ENCODE data around the gene SGPL1. TPM values are rescaled to one million over a fixed set of nuclear protein-coding genes. Genes with fewer than 3 reads are reported as not detected.
"Not testable (repeated sequence)": the region's sequence is repeated elsewhere in the genome, so short reads cannot be mapped to it uniquely, and the experiment has no call there.

Gene SGPL1
- total and polyA plus RNA-seq, 2 of the 8 experiments (the other 6 are each of a cell fraction or from before 2014, with no cell fraction given): 20.5 to 51.6 TPM

GRCh38 chr10:70918851-70919530 lies 103.2 kb downstream of the SGPL1 start (continued):
- TF ChIP-seq SIX5 (IDR thresholded peaks at IDR 0.05; ENCODE audit: low read depth, low read length) (no peak), CHD2 (IDR thresholded peaks at IDR 0.05; ENCODE audit: low read length) (no peak), CBX8 (IDR thresholded peaks at IDR 0.05; ENCODE audit: borderline replicate concordance, low read depth, low read length) (no peak), MAX (IDR thresholded peaks at IDR 0.05) (no peak), CTCF (IDR thresholded peaks at IDR 0.05; ENCODE audit: control extremely low read depth in 1 of 3, insufficient read depth in 1 of 3, low read depth in 1 of 3, low read length in 3 of 3) (no peak), GTF2F1 (IDR thresholded peaks at IDR 0.05; ENCODE audit: borderline replicate concordance, low read depth, low read length) (no peak), TEAD4 (IDR thresholded peaks at IDR 0.05; ENCODE audit: low read depth, low read length) (no peak), POLR2AphosphoS5 (IDR thresholded peaks at IDR 0.05; ENCODE audit: low read depth, low read length) (no peak), SP2 (IDR thresholded peaks at IDR 0.05; ENCODE audit: low read length) (no peak)

GRCh38 chr10:70919906-70920305 lies 104.2 kb downstream of the SGPL1 start:
- H3K79me1 ChIP-seq (ENCODE audit: low read depth, low read length); H3K23ac ChIP-seq (ENCODE audit: insufficient read length); H3K4me2 ChIP-seq (ENCODE audit: insufficient read depth in 1 of 2, low read depth in 2 of 2, low read length in 2 of 2); H3K27me3 ChIP-seq (replicated peaks in 1 of 4; ENCODE audit: control insufficient read depth in 3 of 4, extremely low read depth in 1 of 4, insufficient read depth in 3 of 4, low read length in 3 of 4); POLR2A ChIA-PET (ENCODE audit: partially characterized antibody); H2BK120ac ChIP-seq (replicated peaks; ENCODE audit: low read depth, low read length); H3K4ac ChIP-seq (replicated peaks; ENCODE audit: insufficient read length, low read depth, low read length); DNase-seq (ENCODE audit: low read depth in 1 of 2, low spot score in 2 of 2); H3K36me3 ChIP-seq (ENCODE audit: control insufficient read depth in 2 of 4, insufficient read depth in 4 of 4, low read length in 3 of 4); H4K91ac ChIP-seq (replicated peaks; ENCODE audit: insufficient read length, low read length); H2BK20ac ChIP-seq (ENCODE audit: low read length); H4K8ac ChIP-seq (ENCODE audit: extremely low read depth, insufficient read depth, low read length); H3K9me3 ChIP-seq (ENCODE audit: insufficient read depth in 2 of 2, low read depth in 1 of 2, low read length in 1 of 2); H3K79me2 ChIP-seq (ENCODE audit: control insufficient read depth in 1 of 2, insufficient read depth in 2 of 2, low read length in 2 of 2); H2AFZ ChIP-seq (ENCODE audit: low read length); FAIRE-seq; H3K4me3 ChIP-seq (ENCODE audit: extremely low read depth in 1 of 4, insufficient read depth in 2 of 4, low read depth in 3 of 4, low read length in 4 of 4); H3K9ac ChIP-seq (replicated peaks in 1 of 4; ENCODE audit: extremely low read depth in 1 of 4, low read depth in 3 of 4, low read length in 3 of 4); H3K4me1 ChIP-seq (replicated peaks in 1 of 4; ENCODE audit: control insufficient read depth in 3 of 4, insufficient read depth in 4 of 4, low read length in 3 of 4); H3K23me2 ChIP-seq (ENCODE audit: low read depth, low read length); H3K18ac ChIP-seq (ENCODE audit: extremely low read depth, low read length); H4K20me1 ChIP-seq (replicated peaks in 1 of 2; ENCODE audit: control insufficient read depth in 1 of 2, insufficient read depth in 2 of 2, low read length in 2 of 2); H3K27ac ChIP-seq (ENCODE audit: low read depth, low read length); H2AK5ac ChIP-seq (ENCODE audit: low read depth, low read length); H2BK5ac ChIP-seq (ENCODE audit: low read depth, low read length); H2BK12ac ChIP-seq (ENCODE audit: low read depth, low read length); H3K56ac ChIP-seq (replicated peaks; ENCODE audit: insufficient read length, low read depth, low read length); H2BK15ac ChIP-seq (ENCODE audit: low read length); H4K5ac ChIP-seq (ENCODE audit: insufficient read length, low read depth, low read length); H3K14ac ChIP-seq (ENCODE audit: insufficient read length): not testable (repeated sequence)
- CTCF ChIA-PET (ENCODE audit: partially characterized antibody): interaction anchor here (17.0 kb wide), 1 partner anchor 16 kb away, joined by 237 read pairs; no protein-coding TSS in a partner anchor
- 85% methylated on average over 10 of the region's 10 CpGs; no CpG with 5 or more reads in 1 of the 2 experiments for WGBS, 2 experiments (ENCODE audit: extremely low coverage in 1 of 2, insufficient coverage in 1 of 2, insufficient read length in 1 of 2, insufficient replicate concordance in 2 of 2, low coverage in 1 of 2, low lambda C conversion rate in 2 of 2, missing lambda C conversion rate in 1 of 2)
